Measurements from ENCODE around the gene PTPN1.

- no peak for TF ChIP-seq POLR2A (IDR thresholded peaks at IDR 0.05; ENCODE audit: low read depth, low read length)
- TF ChIP-seq POLR2AphosphoS5 (IDR thresholded peaks at IDR 0.05; ENCODE audit: low read depth, low read length) = no peak
- no peak for TF ChIP-seq SPI1 (IDR thresholded peaks at IDR 0.05; ENCODE audit: low read depth, low read length)
Measured at GRCh38 chr20:50527068-50527605, 17.0 kb downstream of the PTPN1 start.
